Type B pancreatic cell (in vitro differentiated cells): ENCODE results near the gene MYO18B. TPM values are rescaled to one million over a fixed set of nuclear protein-coding genes. Genes with fewer than 3 reads are reported as not detected.

Experiments
- DNase-seq: peaks from one replicate; pipeline ENCODE4 v3.0.0; 2021; ENCODE audit warnings: mixed read lengths; ENCODE audit not compliant: unreplicated experiment; ENCODE audit errors: extremely low spot score
- H3K27ac Mint-ChIP-seq: 2 replicates; pipeline ENCODE4 v1.8.0; 2021; ENCODE audit warnings: mild to moderate bottlenecking, mixed read lengths
- H3K27me3 Mint-ChIP-seq: 2 replicates; pipeline ENCODE4 v1.8.0; 2021; ENCODE audit warnings: mixed read lengths
- H3K36me3 Mint-ChIP-seq: 2 replicates; pipeline ENCODE4 v1.8.0; 2021; ENCODE audit warnings: mixed read lengths
- H3K4me1 Mint-ChIP-seq: one replicate; pipeline ENCODE4 v1.8.0; 2021; ENCODE audit warnings: mixed read lengths; ENCODE audit not compliant: unreplicated experiment
- H3K4me3 Mint-ChIP-seq: 2 replicates; pipeline ENCODE4 v1.8.0; 2021; ENCODE audit warnings: mild to moderate bottlenecking, mixed read lengths
- H3K9me3 Mint-ChIP-seq: 2 replicates; pipeline ENCODE4 v1.8.0; 2021; ENCODE audit warnings: mixed read lengths
- total RNA-seq: library from RNA; stranded (reverse); gene quantifications from 2 replicates; pipeline ENCODE4 v1.2.1, GENCODE V29; 2021; ENCODE audit warnings: low replicate concordance
- TF ChIP-seq, protein P1 (sequence below): fragments of 200-600 bp; sonication (generic); conservative IDR thresholded peaks from 2 replicates; pipeline ENCODE4 v1.5.0; 2021; ENCODE audit warnings: antibody characterized with exemption, mild to moderate bottlenecking

The MYO18B gene
- total RNA-seq, 1 donor from 2014 or later: 0.10 TPM

DNA sequence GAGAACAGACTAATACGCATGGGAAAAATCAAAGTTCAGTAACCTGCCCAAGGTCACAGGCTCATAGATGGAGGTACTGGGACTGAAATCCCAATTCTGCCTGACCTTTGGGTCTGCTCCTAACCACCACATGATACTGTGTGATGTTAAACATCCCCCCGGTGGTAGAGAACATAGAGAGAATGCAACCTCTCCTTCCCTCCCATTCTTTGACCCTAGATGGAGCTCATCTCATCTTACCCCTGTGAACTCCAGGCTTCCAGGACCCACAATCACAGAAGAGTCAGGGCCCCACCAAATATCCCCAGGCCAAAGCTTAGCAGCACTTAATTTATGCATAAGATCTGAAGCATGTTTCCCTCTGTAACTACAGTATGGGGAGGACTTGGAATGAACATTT, 198.5 kb downstream of the MYO18B start:
- Mint-ChIP-seq H3K27ac (no peak overlapping the region), H3K4me3 (no peak overlapping the region), H3K4me1 (peaks cover 27% of the 10 kb centered on the region), H3K36me3 (no peaks in the 10 kb centered on the region), H3K9me3 (no peaks in the 10 kb centered on the region), H3K27me3 (peaks cover 34% of the 10 kb centered on the region)
- TF ChIP-seq, protein P1, sequence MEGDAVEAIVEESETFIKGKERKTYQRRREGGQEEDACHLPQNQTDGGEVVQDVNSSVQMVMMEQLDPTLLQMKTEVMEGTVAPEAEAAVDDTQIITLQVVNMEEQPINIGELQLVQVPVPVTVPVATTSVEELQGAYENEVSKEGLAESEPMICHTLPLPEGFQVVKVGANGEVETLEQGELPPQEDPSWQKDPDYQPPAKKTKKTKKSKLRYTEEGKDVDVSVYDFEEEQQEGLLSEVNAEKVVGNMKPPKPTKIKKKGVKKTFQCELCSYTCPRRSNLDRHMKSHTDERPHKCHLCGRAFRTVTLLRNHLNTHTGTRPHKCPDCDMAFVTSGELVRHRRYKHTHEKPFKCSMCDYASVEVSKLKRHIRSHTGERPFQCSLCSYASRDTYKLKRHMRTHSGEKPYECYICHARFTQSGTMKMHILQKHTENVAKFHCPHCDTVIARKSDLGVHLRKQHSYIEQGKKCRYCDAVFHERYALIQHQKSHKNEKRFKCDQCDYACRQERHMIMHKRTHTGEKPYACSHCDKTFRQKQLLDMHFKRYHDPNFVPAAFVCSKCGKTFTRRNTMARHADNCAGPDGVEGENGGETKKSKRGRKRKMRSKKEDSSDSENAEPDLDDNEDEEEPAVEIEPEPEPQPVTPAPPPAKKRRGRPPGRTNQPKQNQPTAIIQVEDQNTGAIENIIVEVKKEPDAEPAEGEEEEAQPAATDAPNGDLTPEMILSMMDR: no peak
- DNase-seq: no peak

DNA sequence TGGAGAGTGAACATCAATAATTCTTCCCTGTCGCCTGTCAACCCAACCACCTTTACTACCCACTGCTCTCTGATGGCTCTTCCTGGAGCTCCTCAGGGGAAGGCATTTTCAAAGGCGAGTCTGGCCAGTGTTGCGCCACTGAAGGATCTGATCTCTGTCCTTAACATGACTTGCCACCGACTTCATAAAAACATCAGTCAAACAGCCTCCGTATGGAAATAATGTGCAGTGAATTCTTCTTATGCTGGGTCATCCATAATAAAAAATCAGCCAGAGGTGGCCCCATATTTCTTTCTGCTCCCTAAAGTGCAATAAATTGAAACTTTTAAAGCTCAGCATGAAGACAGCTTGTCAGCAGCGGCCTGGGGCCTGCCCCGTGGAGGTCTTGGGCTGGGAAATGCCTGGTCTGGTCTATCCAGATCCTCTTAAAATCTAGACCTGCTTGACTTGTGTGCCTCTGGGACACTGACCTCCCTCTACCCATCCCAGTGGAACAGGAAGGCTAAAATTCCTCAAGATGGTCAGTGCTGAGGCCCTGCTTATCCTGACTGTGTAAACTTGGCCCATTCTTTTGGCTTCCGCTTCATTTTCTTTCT, 199.5 kb downstream of the MYO18B start:
- no peaks in the 10 kb centered on the region for H3K36me3 Mint-ChIP-seq
- no peak overlapping the region for H3K4me3 Mint-ChIP-seq
- H3K27ac Mint-ChIP-seq: no peak overlapping the region
- peaks cover 30% of the 10 kb centered on the region for H3K27me3 Mint-ChIP-seq
- no peaks in the 10 kb centered on the region for H3K9me3 Mint-ChIP-seq
- no peak for DNase-seq
- TF ChIP-seq, protein P1: no peak
- peaks cover 27% of the 10 kb centered on the region for H3K4me1 Mint-ChIP-seq

DNA sequence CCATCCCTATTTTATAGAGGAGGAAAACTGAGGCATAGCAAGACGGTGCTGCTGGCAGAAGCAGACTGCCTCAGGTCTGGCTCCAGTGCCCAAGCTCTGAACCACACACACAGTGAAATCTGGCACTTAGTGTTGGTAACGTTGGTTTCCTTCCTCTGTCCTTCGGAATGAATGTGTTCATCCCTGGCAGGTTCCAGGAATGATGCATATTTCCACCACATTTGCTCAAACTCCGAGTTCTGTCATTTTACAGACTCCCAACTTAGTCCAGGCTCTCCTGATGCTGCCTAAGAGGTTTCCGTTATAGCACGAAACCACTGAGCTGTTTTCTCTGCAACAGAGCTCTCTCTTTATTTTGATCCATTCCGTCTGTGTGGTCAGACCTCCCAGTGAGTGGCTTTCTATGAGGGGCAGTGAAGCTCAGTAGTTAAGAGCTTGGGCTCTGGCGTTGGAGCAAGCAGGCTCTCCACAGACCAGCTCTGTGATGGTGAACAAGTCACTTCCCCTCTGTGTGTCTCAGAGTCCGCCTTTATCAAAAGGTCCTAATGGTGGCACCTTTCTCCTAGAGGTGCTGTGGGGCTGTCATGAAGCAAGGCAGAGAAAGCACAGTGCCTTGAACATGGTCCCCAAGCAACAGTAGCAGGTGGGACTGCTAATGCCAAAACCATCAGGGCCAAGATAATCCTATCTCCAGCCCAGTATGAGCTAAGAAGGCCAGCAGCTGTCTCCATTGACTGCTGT, 200.3 kb downstream of the MYO18B start:
- Mint-ChIP-seq H3K4me3 (no peak overlapping the region), H3K4me1 (peaks cover 27% of the 10 kb centered on the region), H3K9me3 (no peaks in the 10 kb centered on the region), H3K27me3 (peaks cover 30% of the 10 kb centered on the region), H3K36me3 (no peaks in the 10 kb centered on the region), H3K27ac (no peak overlapping the region)
- DNase-seq: no peak
- TF ChIP-seq, protein P1: no peak

DNA sequence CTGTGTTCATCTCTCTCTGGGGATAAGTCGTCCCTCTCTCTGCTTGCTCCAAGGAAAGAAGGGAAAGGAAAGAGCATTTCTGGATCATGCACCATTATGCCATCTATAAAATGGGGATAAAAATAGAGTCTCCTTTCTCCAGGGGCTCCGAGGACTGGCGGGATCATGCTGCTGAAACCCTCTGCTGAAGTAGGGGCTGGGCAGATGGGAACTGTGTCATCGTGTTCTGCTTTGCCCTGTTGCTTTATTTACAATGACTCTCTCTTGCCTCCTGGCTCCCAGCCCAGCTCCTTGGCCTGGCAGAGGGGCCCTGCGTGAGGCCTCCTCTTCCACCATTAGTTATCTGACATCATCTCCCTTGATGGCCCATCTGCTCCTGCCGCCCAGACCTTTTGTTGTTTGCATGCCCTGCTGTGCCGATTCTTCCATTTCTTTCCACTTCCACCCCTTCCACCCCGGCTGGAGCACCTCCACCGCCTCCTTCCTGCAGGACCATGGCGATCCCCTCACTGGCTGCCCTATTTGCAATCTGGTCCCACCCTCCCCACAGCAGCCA, 200.9 kb downstream of the MYO18B start:
- no peaks in the 10 kb centered on the region for H3K9me3 Mint-ChIP-seq
- H3K4me1 Mint-ChIP-seq: peaks cover 27% of the 10 kb centered on the region
- peaks cover 30% of the 10 kb centered on the region for H3K27me3 Mint-ChIP-seq
- no peak for DNase-seq
- H3K36me3 Mint-ChIP-seq: no peaks in the 10 kb centered on the region
- TF ChIP-seq, protein P1: no peak
- H3K27ac Mint-ChIP-seq: no peak overlapping the region
- no peak overlapping the region for H3K4me3 Mint-ChIP-seq

DNA sequence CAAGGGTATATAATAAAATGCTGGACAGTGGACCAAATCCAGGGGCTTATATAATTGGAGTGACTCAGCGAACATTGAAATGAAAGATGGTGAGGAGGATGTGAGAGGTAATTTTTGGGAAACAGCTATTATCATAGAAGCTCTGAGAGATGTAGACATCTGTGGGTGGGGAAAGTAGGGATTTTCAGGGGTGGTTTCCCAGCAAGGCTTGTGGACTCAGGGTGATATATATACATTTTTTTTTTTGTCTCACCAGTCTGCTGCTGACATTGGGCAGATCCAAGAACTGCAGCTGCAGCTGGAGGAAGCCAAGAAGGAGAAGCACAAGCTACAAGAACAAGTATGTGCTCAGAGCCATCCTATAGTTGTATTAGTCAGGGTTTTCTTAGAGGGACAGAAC, 208.1 kb downstream of the MYO18B start:
- H3K36me3 Mint-ChIP-seq: no peaks in the 10 kb centered on the region
- DNase-seq: no peak
- H3K4me3 Mint-ChIP-seq: no peak overlapping the region
- H3K27me3 Mint-ChIP-seq: peaks cover 18% of the 10 kb centered on the region
- H3K27ac Mint-ChIP-seq: no peak overlapping the region
- no peaks in the 10 kb centered on the region for H3K4me1 Mint-ChIP-seq
- H3K9me3 Mint-ChIP-seq: no peaks in the 10 kb centered on the region
- TF ChIP-seq, protein P1: no peak
